DMS79 treated with DMSO at 0.1 percent for 48 hours (cell line): Measurements from ENCODE around the gene SPIRE1.
"Not testable (repeated sequence)": the region's sequence is repeated elsewhere in the genome, so short reads cannot be mapped to it uniquely, and the experiment has no call there.

Experiments
- DNase-seq: peaks from one replicate; lab custom pipeline; 2025; lab: John Stamatoyannopoulos, UW

SPIRE1 gene

GRCh38 chr18:12598181-12598930 lies 59.6 kb downstream of the SPIRE1 start:
- DNase-seq: no peak

GRCh38 chr18:12597760-12598159 lies 60.1 kb downstream of the SPIRE1 start:
- DNase-seq: no peak

DNA sequence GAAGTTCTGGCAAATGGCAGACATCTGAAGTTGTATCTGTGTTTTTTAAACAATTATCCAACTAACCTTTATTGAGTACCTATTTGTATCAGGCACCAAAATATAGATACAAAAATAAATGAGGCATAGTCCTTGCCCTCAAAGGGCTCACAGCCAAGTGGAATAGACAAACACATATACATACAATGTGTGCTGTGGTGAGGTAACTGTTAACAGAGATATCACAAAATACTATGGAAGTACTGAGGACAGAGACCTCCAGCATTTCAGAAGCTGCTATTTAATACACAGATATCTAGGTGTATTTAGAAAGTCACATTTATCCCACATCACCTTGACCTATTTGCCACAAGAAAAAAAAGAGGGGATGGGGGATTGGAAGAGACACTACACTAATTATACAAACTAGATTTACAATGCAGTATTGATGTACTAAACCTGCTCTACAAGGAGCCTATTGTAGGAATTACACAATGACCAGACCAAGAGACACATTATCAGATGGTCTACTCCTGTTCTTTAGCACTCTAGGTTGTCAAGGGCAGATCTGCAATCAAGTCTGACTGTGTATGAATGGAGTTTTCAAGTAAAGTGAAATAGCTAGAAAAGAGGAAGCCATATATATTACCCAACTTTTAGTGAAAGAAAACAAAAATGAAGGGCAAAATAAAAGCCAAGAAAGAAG lies 62.2 kb downstream of the SPIRE1 start:
- no peak for DNase-seq

DNA sequence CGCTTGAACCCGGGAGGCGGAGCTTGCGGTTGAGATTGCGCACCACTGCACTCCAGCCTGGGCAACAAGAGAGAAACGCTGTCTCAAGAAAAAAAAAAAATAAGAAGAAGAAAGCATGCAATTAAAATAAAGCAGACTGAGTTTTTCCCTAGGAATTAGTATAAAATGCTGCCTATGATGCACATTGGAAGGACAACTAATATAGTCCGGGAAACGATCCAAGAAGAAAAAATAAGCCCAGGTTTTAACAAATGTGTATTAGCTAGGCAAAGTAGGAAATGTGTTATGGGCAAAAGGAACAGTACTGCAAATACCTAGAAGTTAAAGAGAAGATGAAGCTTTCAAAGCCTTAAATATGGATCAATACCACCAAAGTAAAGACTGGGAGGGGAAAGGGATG lies 64.0 kb downstream of the SPIRE1 start:
- no peak for DNase-seq

GRCh38 chr18:12592597-12593127 lies 65.2 kb downstream of the SPIRE1 start:
- DNase-seq: no peak

- DNase-seq: no peak
Observed at GRCh38 chr18:12589448-12589847, 68.5 kb downstream of the SPIRE1 start.

DNA sequence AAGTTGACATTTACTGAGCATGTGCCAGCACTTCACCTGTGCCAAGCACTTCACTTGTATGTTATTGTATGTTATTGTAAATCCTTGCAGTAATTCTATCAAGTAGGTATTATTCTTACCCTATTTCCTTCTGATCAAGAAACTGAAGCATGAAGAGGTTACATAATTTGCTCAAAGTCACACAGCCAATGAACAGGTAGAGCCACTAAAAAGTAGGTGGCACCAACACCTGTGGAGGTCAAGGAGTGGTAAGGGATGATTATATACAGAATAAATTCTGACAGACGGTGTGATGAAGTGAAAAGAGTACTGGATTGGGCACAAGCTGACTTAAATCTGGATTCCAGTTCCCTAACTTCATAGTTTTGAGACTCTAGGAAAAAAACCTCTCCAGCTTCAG lies 71.0 kb downstream of the SPIRE1 start:
- DNase-seq: no peak

DNA sequence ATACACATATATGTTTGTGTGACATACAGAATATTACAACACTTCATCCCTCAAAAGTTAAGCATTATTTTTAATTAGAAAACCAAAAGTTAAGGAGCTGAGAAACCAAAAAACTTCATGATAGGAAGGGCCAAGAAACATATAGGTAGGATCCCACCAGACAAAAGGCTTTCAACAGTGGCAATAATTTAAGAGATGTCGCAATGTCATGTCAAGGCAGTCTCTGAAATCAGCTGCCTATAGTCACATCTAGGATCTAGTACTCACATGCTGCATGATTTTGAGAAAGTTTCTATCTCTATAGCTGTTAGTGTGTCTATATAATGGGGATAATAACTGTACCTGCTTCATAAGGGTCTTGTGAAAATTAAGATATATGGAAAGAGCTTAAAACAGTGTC lies 72.7 kb downstream of the SPIRE1 start:
- DNase-seq: no peak

DNA sequence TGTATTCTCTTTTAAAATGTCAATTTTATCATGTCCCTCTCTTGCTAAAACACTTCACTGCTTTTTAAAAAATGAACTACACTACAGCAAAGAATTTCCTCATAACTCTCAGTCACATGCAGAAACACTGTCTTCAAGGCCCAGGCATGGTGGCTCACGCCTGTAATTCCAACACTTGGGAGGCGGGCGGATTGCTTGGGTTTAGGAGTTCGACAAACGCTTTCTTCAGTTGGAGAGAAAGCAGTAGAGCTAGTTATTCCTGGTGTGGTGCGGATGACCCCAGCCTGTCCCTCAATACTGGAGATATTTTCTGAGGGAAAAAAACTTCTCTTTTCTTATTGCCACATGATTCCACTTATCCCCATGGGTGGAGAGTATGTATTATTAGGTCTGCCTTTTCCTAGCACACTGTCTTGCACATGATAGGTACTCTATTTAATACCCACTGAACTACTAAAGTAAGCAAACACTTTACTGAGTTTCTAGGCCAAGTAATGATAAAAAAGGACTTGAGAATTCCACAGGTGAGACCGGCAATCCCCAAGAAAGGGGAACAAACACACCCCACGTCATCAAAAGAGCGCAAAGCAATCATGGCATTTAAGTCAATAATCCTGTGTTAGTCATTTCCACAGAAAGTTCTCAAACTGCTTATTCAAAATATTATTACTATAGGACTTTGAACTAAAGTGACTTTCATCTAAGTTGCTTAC lies 77.1 kb downstream of the SPIRE1 start:
- DNase-seq: no peak

DNA sequence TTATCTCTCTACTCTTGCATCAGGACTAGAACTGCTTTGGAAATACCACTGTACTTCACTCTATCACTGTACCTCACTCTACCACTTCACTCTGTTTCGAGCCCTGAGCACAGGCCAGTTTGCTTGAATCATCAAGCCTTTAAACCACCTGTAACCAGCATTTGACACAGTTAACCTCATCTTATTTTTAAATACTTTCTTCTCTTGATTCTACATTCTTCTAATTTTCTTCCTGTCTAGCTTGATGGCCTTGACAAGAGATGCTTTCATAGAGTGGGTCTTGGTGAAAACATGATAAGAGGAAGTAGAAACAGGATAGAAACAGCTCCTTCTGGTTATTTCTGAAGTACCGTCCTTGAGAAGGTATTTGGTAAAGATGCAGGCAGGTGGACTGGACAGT lies 78.1 kb downstream of the SPIRE1 start:
- no peak for DNase-seq

DNA sequence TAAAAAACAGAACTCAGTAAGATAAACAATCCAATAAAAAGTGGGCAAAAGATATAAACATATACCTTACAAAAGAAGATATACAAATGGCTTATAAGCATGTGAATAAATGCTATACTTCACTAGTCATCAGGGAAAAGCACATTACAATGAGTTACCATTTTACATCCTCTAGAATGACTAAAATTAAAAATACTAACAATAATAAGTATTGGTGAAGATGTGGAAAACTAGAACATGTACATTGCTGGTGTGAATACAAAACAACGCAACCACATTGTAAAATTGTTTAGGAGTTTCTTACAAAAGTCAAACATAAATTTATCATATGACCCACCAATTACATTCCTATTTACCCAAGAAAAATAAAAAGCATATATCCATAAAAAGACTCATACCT lies 80.1 kb downstream of the SPIRE1 start:
- no peak for DNase-seq

DNA sequence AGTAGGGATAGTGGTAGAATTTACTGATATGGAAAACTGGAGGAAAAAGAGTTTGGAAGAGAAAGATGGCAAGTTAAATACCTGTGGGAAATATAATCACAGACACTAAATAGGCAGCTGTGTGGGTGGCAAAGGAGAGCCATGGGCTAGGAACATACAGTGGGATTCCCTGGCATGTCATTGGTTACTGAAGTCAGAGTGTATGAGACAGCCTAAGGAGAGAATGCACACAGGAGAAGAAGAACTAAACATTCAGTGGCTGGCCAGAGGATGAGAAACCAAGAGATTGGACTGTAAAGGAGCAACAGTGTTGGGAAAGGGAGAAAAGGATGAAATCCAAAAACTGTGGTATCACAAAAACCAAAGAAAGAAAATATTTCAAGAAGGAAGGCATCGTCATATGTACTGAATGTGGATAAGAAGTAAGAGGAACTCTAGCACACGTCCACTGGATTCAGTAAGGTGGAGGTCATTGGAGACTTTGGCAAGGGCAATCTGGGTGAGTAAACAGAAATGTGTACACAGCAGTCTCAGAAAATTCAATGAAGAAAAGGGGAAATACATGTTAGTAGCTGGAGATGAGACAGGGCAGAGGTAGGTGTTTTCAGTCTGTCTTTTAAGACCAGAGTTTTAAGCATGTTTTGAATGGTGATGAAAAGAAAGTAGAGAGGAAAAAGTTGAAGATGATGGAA lies 83.3 kb downstream of the SPIRE1 start:
- DNase-seq: no peak

GRCh38 chr18:12571630-12572029 lies 86.3 kb downstream of the SPIRE1 start:
- no peak for DNase-seq

DNA sequence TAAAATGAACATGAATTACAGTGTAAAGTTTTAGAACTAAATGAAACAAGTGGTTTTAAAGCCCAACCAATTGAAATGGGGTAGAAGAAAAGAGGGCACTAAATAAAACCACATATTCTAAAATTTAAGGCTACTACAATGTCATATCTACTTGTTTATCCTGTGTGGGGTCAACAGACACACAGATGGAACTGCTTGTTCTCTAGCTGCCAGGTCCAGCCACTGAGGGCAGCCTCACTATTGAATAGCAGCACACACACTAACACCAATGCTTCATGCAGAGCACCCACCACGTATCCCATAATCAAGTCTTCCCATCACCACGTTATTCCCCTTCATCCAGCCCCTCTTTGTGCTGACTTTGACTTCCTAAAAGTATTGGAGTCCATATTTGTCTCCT lies 88.1 kb downstream of the SPIRE1 start:
- no peak for DNase-seq

DNA sequence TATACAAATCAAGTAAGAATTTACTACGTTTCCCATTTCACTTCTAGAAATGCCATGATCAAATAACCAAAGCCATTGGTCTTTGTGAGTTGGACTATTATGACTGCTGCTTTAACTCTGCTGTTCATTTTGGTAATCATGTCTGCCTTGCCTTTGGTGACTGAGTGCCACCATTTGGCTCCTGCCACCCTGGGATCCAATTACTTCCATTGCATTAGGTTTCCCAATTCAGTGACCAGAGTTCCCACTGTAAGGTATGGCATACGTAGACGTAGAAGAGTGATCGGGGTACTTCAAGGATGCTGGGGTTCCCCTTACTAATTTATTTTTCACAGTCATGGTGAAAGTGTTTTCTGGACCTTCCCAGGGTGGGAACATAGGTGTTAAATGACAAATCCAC lies 90.1 kb downstream of the SPIRE1 start:
- DNase-seq: no peak

DNA sequence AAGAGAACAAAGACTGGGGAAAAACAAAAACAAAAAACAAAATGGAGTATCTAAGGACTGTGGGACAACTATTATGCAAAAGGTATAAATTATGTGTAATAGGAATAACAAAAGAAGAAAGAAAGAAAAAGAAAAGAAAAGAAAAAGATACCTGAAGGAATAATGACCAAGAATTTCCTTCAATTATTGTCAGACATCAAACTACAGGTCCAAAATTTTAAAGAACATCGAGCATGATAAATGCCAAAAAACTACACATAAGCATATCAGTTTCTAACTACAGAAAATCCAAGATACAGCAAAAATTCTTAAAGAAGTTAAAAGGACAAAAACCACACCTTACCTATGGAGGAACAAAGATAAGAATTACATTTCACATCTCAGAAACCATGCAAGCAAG lies 93.0 kb downstream of the SPIRE1 start:
- DNase-seq: no peak

DNA sequence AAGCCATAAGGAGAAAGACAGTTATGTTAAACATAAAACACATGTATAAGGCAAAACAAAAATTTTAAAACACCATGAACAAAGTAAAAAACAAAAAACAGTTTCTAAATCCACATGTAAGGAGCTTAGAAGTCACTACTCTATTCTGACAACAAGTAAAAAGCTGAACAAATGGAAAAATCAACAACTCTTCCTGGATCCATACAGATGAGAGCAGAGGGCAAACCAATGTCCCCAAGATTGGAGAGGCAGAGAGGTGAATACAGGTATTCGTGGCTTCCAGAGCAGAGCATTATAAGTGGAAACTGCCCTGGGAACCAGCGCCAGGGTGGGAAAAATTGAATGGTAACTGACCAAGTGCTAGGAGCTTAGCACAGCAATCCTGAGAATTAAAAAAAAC lies 93.5 kb downstream of the SPIRE1 start:
- DNase-seq: no peak

DNA sequence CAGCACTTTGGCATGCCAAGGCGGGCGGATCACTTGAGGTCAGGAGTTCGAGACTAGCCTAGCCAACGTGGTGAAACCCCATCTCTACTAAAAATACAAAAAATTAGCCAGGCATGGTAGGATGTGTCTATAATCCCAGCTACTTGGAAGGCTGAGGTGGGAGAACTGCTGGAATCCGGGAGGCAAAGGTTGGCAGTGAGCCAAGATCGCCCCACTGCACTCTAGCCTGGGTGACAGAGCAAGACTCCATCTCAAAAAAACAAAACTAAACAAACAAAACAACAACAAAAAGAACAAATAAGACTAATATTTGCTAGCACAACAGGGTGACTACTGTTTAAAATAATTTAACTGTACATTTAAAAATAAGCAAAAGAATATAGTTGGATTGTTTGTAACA lies 97.3 kb downstream of the SPIRE1 start:
- DNase-seq: not testable (repeated sequence)

- DNase-seq: no peak
Observed at GRCh38 chr18:12559319-12559718, 98.6 kb downstream of the SPIRE1 start.

DNA sequence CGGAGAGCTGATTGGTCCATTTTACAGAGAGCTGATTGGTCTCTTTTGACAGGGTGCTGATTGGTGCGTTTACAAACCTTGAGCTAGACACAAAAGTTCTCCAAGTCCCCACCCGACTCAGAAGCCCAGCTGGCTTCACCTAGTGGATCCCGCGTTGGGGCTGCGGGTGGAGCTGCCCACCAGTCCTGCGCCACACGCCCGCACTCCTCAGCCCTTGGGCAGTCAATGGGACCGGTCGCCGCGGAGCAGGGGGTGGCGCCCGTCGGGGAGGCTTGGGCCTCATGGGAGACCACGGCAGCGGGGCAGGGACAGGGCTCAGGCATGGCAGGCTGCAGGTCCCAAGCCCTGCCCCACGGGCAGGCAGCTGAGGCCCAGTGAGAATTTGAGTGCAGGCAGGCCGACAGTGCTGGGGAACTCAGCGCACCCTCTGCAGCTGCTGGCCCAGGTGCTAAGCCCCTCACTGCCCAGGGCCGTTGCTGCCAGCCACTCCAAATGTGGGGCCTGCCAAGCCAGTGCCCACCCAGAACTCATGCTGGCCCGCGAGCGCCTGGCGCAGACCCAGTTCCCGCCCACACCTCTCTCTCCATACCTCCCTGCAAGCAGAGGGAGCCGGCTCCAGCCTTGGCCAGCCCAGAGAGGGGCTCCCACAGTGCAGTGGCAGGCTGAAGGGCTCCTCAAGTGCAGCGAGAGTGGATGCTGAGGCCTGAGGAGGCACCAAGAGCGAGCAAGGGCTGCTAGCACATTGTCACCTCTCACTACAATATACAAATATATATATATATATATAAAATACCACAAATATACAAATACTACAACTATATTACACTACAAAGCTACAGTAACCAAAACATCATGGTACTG lies 100.7 kb downstream of the SPIRE1 start:
- no peak for DNase-seq

DNA sequence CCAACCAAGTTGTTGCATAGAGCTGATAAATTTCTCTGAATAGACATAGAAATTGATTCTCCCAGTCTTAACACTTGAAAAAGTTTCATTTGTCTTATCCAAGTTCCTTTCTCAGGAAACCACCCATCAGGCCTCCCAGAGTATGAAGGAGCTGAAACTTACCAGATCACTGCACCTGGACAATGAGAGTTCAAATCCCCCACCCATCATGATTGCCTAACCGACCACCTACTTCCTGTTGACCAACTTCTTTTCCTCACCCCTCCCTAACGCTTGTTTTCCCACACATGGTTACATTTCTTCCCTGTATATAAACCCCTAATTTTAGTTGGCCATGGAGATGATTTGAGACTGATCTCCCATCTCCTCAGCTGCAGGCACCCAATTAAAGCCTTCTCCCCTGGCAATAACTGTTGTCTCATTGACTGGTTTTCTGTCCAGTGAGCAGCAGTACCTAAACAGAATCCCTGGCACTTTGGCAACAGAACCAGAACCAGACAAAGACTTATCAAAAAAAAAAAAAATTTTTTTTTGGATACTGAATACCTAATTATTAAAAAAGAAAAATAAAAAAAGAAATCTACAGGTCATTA lies 103.0 kb downstream of the SPIRE1 start:
- no peak for DNase-seq
